HepG2 (cell line): Measurements from ENCODE around the gene NEK9. TPM values are rescaled to one million over a fixed set of nuclear protein-coding genes. Genes with fewer than 3 reads are reported as not detected.

Experiments
- ATAC-seq: fragments of 200-7000 bp; cut with Tn5 transposase; 3 replicates; pipeline ENCODE4 v1.9.1; 2020; ENCODE audit warnings: mild to moderate bottlenecking, moderate library complexity
- BruUV-seq: library from RNA; stranded (reverse); fragments of 400-500 nt; replicated peaks from 2 replicates; lab custom pipeline; 2021; lab: Mats Ljungman, UMichigan
- CTCF ChIA-PET: fragments of 300-600 bp; formaldehyde crosslinking; extraction: SDS; loops from one replicate; lab custom pipeline; 2021; ENCODE audit warnings: low total read pairs, inconsistent platforms, low intra/inter-chr PET ratio; lab: Yijun Ruan, JAX
- POLR2A ChIA-PET: fragments of 350-600 bp; sonication (Branson Sonifier 250); formaldehyde crosslinking; loops from one replicate; lab custom pipeline; 2020; ENCODE audit warnings: antibody characterized with exemption, inconsistent platforms; lab: Yijun Ruan, JAX
- DNase-seq: peaks from one replicate; pipeline ENCODE4 v3.0.0-alpha.2; 2015; ENCODE audit warnings: low spot score
- FAIRE-seq: peaks from 3 replicates; lab custom pipeline; 2011; peaks lifted over from hg19 to GRCh38; lab: Jason Lieb, UNC
- H2AFZ ChIP-seq: one replicate; pipeline ENCODE4 v1.6.1; 2011; ENCODE audit warnings: low read length, inconsistent platforms
- H3K27ac ChIP-seq: fragments of 300-600 bp; 3 replicates; pipeline ENCODE4 v1.8.0; 2011; ENCODE audit warnings: mixed run types, mild to moderate bottlenecking, mixed read lengths, low read length, inconsistent platforms; ENCODE audit not compliant: insufficient read depth; ENCODE audit errors: extremely low read length
- H3K27me3 ChIP-seq, 2 experiments: fragments of 200-600 bp in 1 of 2; 2 replicates in 1 of 2; 3 replicates in 1 of 2; pipeline versions ENCODE4 v1.6.0 to v1.8.0; 2011; ENCODE audit warnings: low read length in 2 of 2, mild to moderate bottlenecking in 2 of 2, moderate library complexity in 2 of 2, inconsistent platforms in 1 of 2; ENCODE audit not compliant: insufficient read depth in 2 of 2, control insufficient read depth in 1 of 2
- H3K36me3 ChIP-seq, 2 experiments: fragments of 200-600 bp in 1 of 2; replicated peaks in 1 of 2; 2 replicates in 1 of 2; 3 replicates in 1 of 2; pipeline versions ENCODE4 v1.5.1 to v1.8.0; 2011; ENCODE audit warnings: low read length in 2 of 2, inconsistent platforms in 1 of 2; ENCODE audit not compliant: insufficient read depth in 2 of 2, control insufficient read depth in 1 of 2
- H3K4me1 ChIP-seq: 2 replicates; pipeline ENCODE4 v1.5.1; 2012; ENCODE audit warnings: low read length, inconsistent platforms; ENCODE audit not compliant: insufficient read depth
- H3K4me2 ChIP-seq: 2 replicates; pipeline ENCODE4 v1.6.0; 2011; ENCODE audit warnings: low read depth, low read length, inconsistent platforms
- H3K4me3 ChIP-seq, 3 experiments: fragments of 200-600 bp in 1 of 3; sonication (generic), shearing (Covaris generic) in 1 of 3; replicated peaks in 1 of 3; 2 replicates each; pipeline ENCODE4 v1.5.1; 2011 to 2016; ENCODE audit warnings: low read length in 3 of 3, inconsistent platforms in 2 of 3, low read depth in 2 of 3, mild to moderate bottlenecking in 2 of 3, control low read depth in 1 of 3, mixed read lengths in 1 of 3; ENCODE audit not compliant: insufficient read depth in 1 of 3
- H3K79me2 ChIP-seq: one replicate; pipeline ENCODE4 v1.6.1; 2011; ENCODE audit warnings: low read length, inconsistent platforms; ENCODE audit not compliant: insufficient read depth
- H3K9ac ChIP-seq: 2 replicates; pipeline ENCODE4 v1.6.0; 2011; ENCODE audit warnings: mild to moderate bottlenecking, low read depth, low read length, inconsistent platforms; ENCODE audit not compliant: insufficient read depth
- H3K9me3 ChIP-seq: 2 replicates; pipeline ENCODE4 v1.5.1; 2012; ENCODE audit warnings: mild to moderate bottlenecking, low read length
- H4K20me1 ChIP-seq: 2 replicates; pipeline ENCODE4 v1.6.0; 2011; ENCODE audit warnings: inconsistent platforms, mild to moderate bottlenecking, low read length, moderate library complexity; ENCODE audit not compliant: insufficient read depth
- ATF1 ChIP-seq: IDR thresholded peaks from 2 replicates; pipeline ENCODE4 v1.6.1; 2016; ENCODE audit warnings: mild to moderate bottlenecking, control low read depth
- ETV5 ChIP-seq: IDR thresholded peaks from 2 replicates; pipeline ENCODE4 v1.6.1; 2018; ENCODE audit warnings: missing biosample characterization, missing genetic modification reagents, inconsistent platforms, borderline replicate concordance
- HMGA1 ChIP-seq: sonication (generic); formaldehyde crosslinking; conservative IDR thresholded peaks from 2 replicates; pipeline ENCODE4 v1.4.0; 2020; ENCODE audit warnings: missing genetic modification reagents
- ISL2 ChIP-seq: sonication (generic); formaldehyde crosslinking; IDR thresholded peaks from 2 replicates; pipeline ENCODE4 v1.5.0; 2020; ENCODE audit warnings: missing genetic modification reagents
- JDP2 ChIP-seq: sonication (generic); formaldehyde crosslinking; IDR thresholded peaks from 2 replicates; pipeline ENCODE4 v1.8.1; 2022; ENCODE audit warnings: missing genetic modification reagents, borderline replicate concordance
- MTF2 ChIP-seq: sonication (generic); formaldehyde crosslinking; IDR thresholded peaks from 2 replicates; pipeline ENCODE4 v1.5.0; 2020; ENCODE audit warnings: missing genetic modification reagents, borderline replicate concordance
- REPIN1 ChIP-seq: sonication (generic); formaldehyde crosslinking; IDR thresholded peaks from 2 replicates; pipeline ENCODE4 v1.8.0; 2022; ENCODE audit warnings: missing genetic modification reagents, low read depth, mild to moderate bottlenecking, borderline replicate concordance
- SP1 ChIP-seq, 2 experiments: fragments of 450-650 bp in 1 of 2; sonication (generic) in 1 of 2; formaldehyde crosslinking in 1 of 2; IDR thresholded peaks; 2 replicates each; pipeline versions ENCODE4 v1.4.0 to v1.6.1; 2016 to 2020; ENCODE audit warnings: missing genetic modification reagents in 1 of 2
- TRIM24 ChIP-seq: sonication (generic); formaldehyde crosslinking; IDR thresholded peaks from 2 replicates; pipeline ENCODE4 v1.8.0; 2022; ENCODE audit warnings: mild to moderate bottlenecking, missing genetic modification reagents
- ZMAT3 ChIP-seq: sonication (generic); formaldehyde crosslinking; conservative IDR thresholded peaks from 2 replicates; pipeline ENCODE4 v1.7.0; 2021; ENCODE audit warnings: missing genetic modification reagents
- ZNF33B ChIP-seq: sonication (generic); formaldehyde crosslinking; IDR thresholded peaks from 2 replicates; pipeline ENCODE4 v1.5.1; 2020; ENCODE audit warnings: mild to moderate bottlenecking, missing genetic modification reagents
- ZNF382 ChIP-seq: sonication (generic); formaldehyde crosslinking; IDR thresholded peaks from 2 replicates; pipeline ENCODE4 v1.5.0; 2020; ENCODE audit warnings: missing genetic modification reagents, mild to moderate bottlenecking, borderline replicate concordance
- ZNF510 ChIP-seq: sonication (generic); formaldehyde crosslinking; IDR thresholded peaks from 2 replicates; pipeline ENCODE4 v1.4.0; 2020; ENCODE audit warnings: low read depth, mild to moderate bottlenecking, missing genetic modification reagents
- ZSCAN21 ChIP-seq: sonication (generic); formaldehyde crosslinking; IDR thresholded peaks from 2 replicates; pipeline ENCODE4 v1.8.0; 2022; ENCODE audit warnings: mild to moderate bottlenecking, missing genetic modification reagents, moderate library complexity, borderline replicate concordance
- WGBS: methylation state at CpG from one replicate; pipeline ENCODE4 v1.1.6; 2017; ENCODE audit warnings: low lambda C conversion rate; 5-methylcytosine and 5-hydroxymethylcytosine counted together
- in situ Hi-C: cut with HindIII; loops from 2 replicates; pipeline ENCODE4 v1.10.0; 2017; ENCODE audit warnings: low pct_unique_long_range_greater_than_20kb; ENCODE audit not compliant: extremely low pct_ligation_motif_present
- intact Hi-C: fragments of 100-400 bp; cut with micrococcal nuclease; formaldehyde crosslinking; loops from one replicate; pipeline ENCODE4 v1.10.0; 2022; ENCODE audit not compliant: unreplicated experiment
- polyA plus RNA-seq, 8 experiments: library from polyadenylated mRNA; depleted of rRNA in 3 of 8; stranded (reverse) in 7 of 8; unstranded in 1 of 8; fragments of >200 nt; fragmentation: Illumina TruSeq in 4 of 8; extraction: Trizol in 4 of 8; gene quantifications; 2 replicates each; pipeline versions ENCODE4 v1.2.1 to v1.2.3, GENCODE V29; 2011 to 2016; ENCODE audit warnings: low read depth in 4 of 8, missing spikeins in 1 of 8, mixed read lengths in 1 of 8; ENCODE audit not compliant: insufficient read depth in 1 of 8
- total RNA-seq, 5 experiments: library from RNA; depleted of rRNA; stranded (reverse); fragments of >200 nt; fragmentation: Illumina TruSeq; extraction: Trizol; gene quantifications; 2 replicates each; pipeline ENCODE4 v1.2.3, GENCODE V29; 2016; ENCODE audit warnings: low read depth in 1 of 5
- TF ChIP-seq, protein P1 (sequence below): IDR thresholded peaks from 2 replicates; pipeline ENCODE4 v1.6.1; 2016; ENCODE audit warnings: low read depth, borderline replicate concordance
- TF ChIP-seq, protein P2 (sequence below): sonication (generic); formaldehyde crosslinking; IDR thresholded peaks from 2 replicates; pipeline ENCODE4 v1.4.0; 2020; ENCODE audit warnings: missing genetic modification reagents, borderline replicate concordance
- TF ChIP-seq, protein P3 (sequence below): sonication (generic); formaldehyde crosslinking; IDR thresholded peaks from 2 replicates; pipeline ENCODE4 v1.4.0; 2020; ENCODE audit warnings: missing genetic modification reagents

NEK9 gene
- total and polyA plus RNA-seq, 2 of the 13 experiments (the other 11 are each of a cell fraction or from before 2014, with no cell fraction given), result 16.5 to 27.3 TPM

DNA sequence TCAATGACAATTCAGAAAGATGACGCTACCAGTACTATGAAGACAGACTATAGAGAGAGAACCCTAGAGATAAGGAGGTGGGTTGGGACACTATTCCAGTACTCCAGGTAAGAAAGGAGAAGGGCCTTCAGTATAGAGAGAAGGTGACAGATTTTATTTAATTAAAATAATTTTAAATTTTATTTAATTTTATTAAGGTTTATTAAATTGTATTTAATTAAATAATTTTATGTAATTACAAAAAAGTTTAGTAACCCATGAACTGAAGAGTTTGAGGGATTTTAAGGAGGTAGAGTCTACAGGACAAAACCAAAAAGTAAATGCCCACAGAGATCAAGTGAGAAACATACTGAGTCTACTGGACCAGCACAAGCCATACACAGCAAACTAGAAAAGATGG is 29.3 kb upstream of the NEK9 start:
- H3K36me3 ChIP-seq, result peaks cover 0 to 9% of the 10 kb centered on the region in 2 experiments; a peak in 1 of 5 replicates
- H3K79me2 ChIP-seq, result peaks cover 65% of the 10 kb centered on the region
- FAIRE-seq (no peak), DNase-seq (no peak), ATAC-seq (no peak)
- 97% methylated on average over 1 of the region's 1 CpG for WGBS
- POLR2A ChIA-PET, result no interaction called here
- H2AFZ ChIP-seq, result no peak overlapping the region
- no peaks in the 10 kb centered on the region for H3K27me3 ChIP-seq
- no peak overlapping the region for H3K9ac ChIP-seq
- H3K4me2 ChIP-seq, result no peak overlapping the region
- BruUV-seq, result no TSS peak
- H3K4me3 ChIP-seq, result no peak overlapping the region
- TF ChIP-seq ZSCAN21 (no peak), ZMAT3 (no peak), ISL2 (CRISPR knock-in tag) (no peak), REPIN1 (CRISPR knock-in tag) (no peak)
- H3K9me3 ChIP-seq, result no peaks in the 10 kb centered on the region
- H3K4me1 ChIP-seq, result peaks cover 35% of the 10 kb centered on the region
- no peak overlapping the region for H3K27ac ChIP-seq
- CTCF ChIA-PET, result no interaction called here
- intact Hi-C loops (no loop called here), in situ Hi-C loops (no loop called here)
- peaks cover 4% of the 10 kb centered on the region; the same call in 1 of the 2 replicates for H4K20me1 ChIP-seq

DNA sequence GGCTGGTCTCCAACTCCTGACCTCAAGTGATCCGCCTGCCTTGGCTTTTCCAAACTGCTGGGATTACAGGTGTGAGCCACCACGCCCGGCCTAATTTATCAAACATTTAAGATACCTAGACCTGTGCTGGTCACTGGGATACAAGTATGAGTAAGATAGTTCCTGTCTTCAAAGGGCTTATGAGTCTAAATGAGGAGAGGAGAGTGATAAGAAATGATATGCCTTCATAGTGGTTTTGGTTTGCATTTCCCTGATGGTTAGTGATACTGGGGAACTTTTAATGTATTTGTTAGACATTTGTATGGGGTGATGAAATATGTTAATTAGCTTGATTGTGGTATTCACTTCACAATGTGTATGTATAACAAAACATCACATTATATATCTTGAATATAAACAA is 28.3 kb upstream of the NEK9 start:
- BruUV-seq, result no TSS peak
- intact Hi-C loops, result no loop called here
- TF ChIP-seq, protein P1, sequence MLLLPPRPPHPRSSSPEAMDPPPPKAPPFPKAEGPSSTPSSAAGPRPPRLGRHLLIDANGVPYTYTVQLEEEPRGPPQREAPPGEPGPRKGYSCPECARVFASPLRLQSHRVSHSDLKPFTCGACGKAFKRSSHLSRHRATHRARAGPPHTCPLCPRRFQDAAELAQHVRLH (CRISPR knock-in tag), result no peak
- no peak for TF ChIP-seq ZNF382 (CRISPR knock-in tag)
- no peak for TF ChIP-seq ATF1 (CRISPR knock-in tag)
- no peak for TF ChIP-seq ZNF33B (CRISPR knock-in tag)
- no peak for TF ChIP-seq MTF2 (CRISPR knock-in tag)
- TF ChIP-seq SP1 (IDR thresholded peaks at IDR 0.05), result no peak
- no peak for TF ChIP-seq SP1 (CRISPR knock-in tag; IDR thresholded peaks at IDR 0.05)
- no peak for TF ChIP-seq ZNF510
- TF ChIP-seq JDP2, result no peak
- TF ChIP-seq HMGA1 (CRISPR knock-in tag), result no peak
- TF ChIP-seq, protein P2, sequence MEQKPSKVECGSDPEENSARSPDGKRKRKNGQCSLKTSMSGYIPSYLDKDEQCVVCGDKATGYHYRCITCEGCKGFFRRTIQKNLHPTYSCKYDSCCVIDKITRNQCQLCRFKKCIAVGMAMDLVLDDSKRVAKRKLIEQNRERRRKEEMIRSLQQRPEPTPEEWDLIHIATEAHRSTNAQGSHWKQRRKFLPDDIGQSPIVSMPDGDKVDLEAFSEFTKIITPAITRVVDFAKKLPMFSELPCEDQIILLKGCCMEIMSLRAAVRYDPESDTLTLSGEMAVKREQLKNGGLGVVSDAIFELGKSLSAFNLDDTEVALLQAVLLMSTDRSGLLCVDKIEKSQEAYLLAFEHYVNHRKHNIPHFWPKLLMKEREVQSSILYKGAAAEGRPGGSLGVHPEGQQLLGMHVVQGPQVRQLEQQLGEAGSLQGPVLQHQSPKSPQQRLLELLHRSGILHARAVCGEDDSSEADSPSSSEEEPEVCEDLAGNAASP (CRISPR knock-in tag), result no peak
- TF ChIP-seq TRIM24, result no peak
- TF ChIP-seq, protein P3, sequence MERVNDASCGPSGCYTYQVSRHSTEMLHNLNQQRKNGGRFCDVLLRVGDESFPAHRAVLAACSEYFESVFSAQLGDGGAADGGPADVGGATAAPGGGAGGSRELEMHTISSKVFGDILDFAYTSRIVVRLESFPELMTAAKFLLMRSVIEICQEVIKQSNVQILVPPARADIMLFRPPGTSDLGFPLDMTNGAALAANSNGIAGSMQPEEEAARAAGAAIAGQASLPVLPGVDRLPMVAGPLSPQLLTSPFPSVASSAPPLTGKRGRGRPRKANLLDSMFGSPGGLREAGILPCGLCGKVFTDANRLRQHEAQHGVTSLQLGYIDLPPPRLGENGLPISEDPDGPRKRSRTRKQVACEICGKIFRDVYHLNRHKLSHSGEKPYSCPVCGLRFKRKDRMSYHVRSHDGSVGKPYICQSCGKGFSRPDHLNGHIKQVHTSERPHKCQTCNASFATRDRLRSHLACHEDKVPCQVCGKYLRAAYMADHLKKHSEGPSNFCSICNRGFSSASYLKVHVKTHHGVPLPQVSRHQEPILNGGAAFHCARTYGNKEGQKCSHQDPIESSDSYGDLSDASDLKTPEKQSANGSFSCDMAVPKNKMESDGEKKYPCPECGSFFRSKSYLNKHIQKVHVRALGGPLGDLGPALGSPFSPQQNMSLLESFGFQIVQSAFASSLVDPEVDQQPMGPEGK (CRISPR knock-in tag), result no peak
- TF ChIP-seq ETV5, result no peak

More for the DNA sequence above, 28.3 kb upstream of the NEK9 start:
- Histone ChIP-seq H3K79me2 (peaks cover 57% of the 10 kb centered on the region), H4K20me1 (peaks cover 4% of the 10 kb centered on the region; the same call in 1 of the 2 replicates), H3K27ac (no peak overlapping the region), H3K4me3 (no peak overlapping the region), H3K9ac (no peak overlapping the region), H2AFZ (no peak overlapping the region), H3K9me3 (no peaks in the 10 kb centered on the region), H3K36me3 (peaks cover 0 to 13% of the 10 kb centered on the region in 2 experiments; a peak in 2 of 5 replicates), H3K27me3 (no peaks in the 10 kb centered on the region), H3K4me1 (peaks cover 42% of the 10 kb centered on the region), H3K4me2 (no peak overlapping the region)
- DNase-seq (no peak), ATAC-seq (no peak), FAIRE-seq (no peak)
- POLR2A ChIA-PET, result no interaction called here
- CTCF ChIA-PET, result no interaction called here
- in situ Hi-C loops, result no loop called here
- 100% methylated on average over 3 of the region's 3 CpGs for WGBS
